HG03439 (cell line): ENCODE measurements around the gene DIP2B.
"Not testable (repeated sequence)": the region's sequence is repeated elsewhere in the genome, so short reads cannot be mapped to it uniquely, and the experiment has no call there.

Experiments
- ATAC-seq: cut with Tn5 transposase; IDR thresholded peaks from one replicate; pipeline ENCODE4 v1.9.1; 2021; ENCODE audit warnings: mild to moderate bottlenecking, moderate library complexity; ENCODE audit not compliant: unreplicated experiment

The DIP2B gene

GRCh38 chr12:50763639-50764285 lies 259.0 kb downstream of the DIP2B start, which contains the start of gene ATF1:
ATF1 (plus strand) TSS chr12:50764101; CDS start chr12:50780146, 16,045 bp downstream.
- peak; percentile 72 for ATAC-seq

- ATAC-seq: peak; percentile 43
These were observed 259.7 kb downstream of the DIP2B start for GRCh38 chr12:50764286-50765094.

- ATAC-seq: peak; percentile 5
These were observed 260.5 kb downstream of the DIP2B start for GRCh38 chr12:50765095-50765911.

GRCh38 chr12:50768391-50768790 lies 263.6 kb downstream of the DIP2B start:
- no peak for ATAC-seq

- ATAC-seq: not testable (repeated sequence)
These were observed 264.0 kb downstream of the DIP2B start for GRCh38 chr12:50768813-50769212.

- no peak for ATAC-seq
These were observed 266.6 kb downstream of the DIP2B start for GRCh38 chr12:50771409-50771808.

- no peak for ATAC-seq
These were observed 267.7 kb downstream of the DIP2B start for GRCh38 chr12:50772470-50772869.

- ATAC-seq: no peak
These were observed 268.1 kb downstream of the DIP2B start for GRCh38 chr12:50772877-50773276.

GRCh38 chr12:50775251-50775650 lies 270.5 kb downstream of the DIP2B start:
- ATAC-seq: no peak

GRCh38 chr12:50776749-50777728 lies 272.3 kb downstream of the DIP2B start:
- no peak for ATAC-seq

GRCh38 chr12:50778663-50779590 lies 274.1 kb downstream of the DIP2B start:
- ATAC-seq: no peak

GRCh38 chr12:50780013-50780412 lies 275.2 kb downstream of the DIP2B start:
- no peak for ATAC-seq

GRCh38 chr12:50784501-50784900 lies 279.7 kb downstream of the DIP2B start:
- no peak for ATAC-seq

- ATAC-seq: no peak
These were observed 280.7 kb downstream of the DIP2B start for GRCh38 chr12:50785406-50786001.

GRCh38 chr12:50786498-50787231 lies 281.9 kb downstream of the DIP2B start:
- ATAC-seq: no peak

- ATAC-seq: no peak
These were observed 282.8 kb downstream of the DIP2B start for GRCh38 chr12:50787618-50788017.

GRCh38 chr12:50788561-50788960 lies 283.8 kb downstream of the DIP2B start:
- no peak for ATAC-seq

- ATAC-seq: no peak
These were observed 285.3 kb downstream of the DIP2B start for GRCh38 chr12:50790081-50790480.
